Caco-2 (cell line): ENCODE data around the gene CFAP77. TPM values are rescaled to one million over a fixed set of nuclear protein-coding genes. Genes with fewer than 3 reads are reported as not detected.

ENCODE experiments used
- BruUV-seq: library from RNA; stranded (reverse); fragments of 400-500 nt; replicated peaks from 2 replicates; lab custom pipeline; 2021; lab: Mats Ljungman, UMichigan
- CTCF ChIA-PET: fragments of 300-600 bp; sonication (Branson Sonifier 250); formaldehyde crosslinking; loops from one replicate; lab custom pipeline; 2022; ENCODE audit warnings: antibody characterized with exemption; lab: Charles Lee
- POLR2A ChIA-PET: fragments of 300-600 bp; sonication (Branson Sonifier 250); formaldehyde crosslinking; loops from one replicate; lab custom pipeline; 2022; ENCODE audit warnings: antibody characterized with exemption; lab: Charles Lee
- DNase-seq, 2 experiments: peaks; one replicate each; pipeline versions ENCODE4 v3.0.0 to v3.0.0-alpha.2; 2020 to 2022
- H3K27me3 ChIP-seq: replicated peaks from 2 replicates; pipeline ENCODE4 v1.6.0; 2011; ENCODE audit warnings: low read length; ENCODE audit not compliant: control insufficient read depth, insufficient read depth
- H3K36me3 ChIP-seq: 2 replicates; pipeline ENCODE4 v1.5.1; 2011; ENCODE audit warnings: low read length; ENCODE audit not compliant: control insufficient read depth, insufficient read depth
- H3K4me1 ChIP-seq: fragments of 250-450 bp; sonication (Bioruptor Pico); 2 replicates; pipeline ENCODE4 v1.5.1; 2020; ENCODE audit warnings: mild to moderate bottlenecking
- H3K4me3 ChIP-seq: 2 replicates; pipeline ENCODE4 v1.5.1; 2011; ENCODE audit warnings: low read depth, mild to moderate bottlenecking, control low read depth, low read length
- H3K9me3 ChIP-seq: fragments of 250-450 bp; sonication (Bioruptor Pico); 2 replicates; pipeline ENCODE4 v1.5.1; 2020; ENCODE audit warnings: mild to moderate bottlenecking, moderate library complexity
- H3K27ac Mint-ChIP-seq: one replicate; pipeline ENCODE4 v1.8.0; 2022; ENCODE audit warnings: mixed read lengths; ENCODE audit not compliant: unreplicated experiment
- H3K27me3 Mint-ChIP-seq: one replicate; pipeline ENCODE4 v1.8.0; 2022; ENCODE audit warnings: mixed read lengths; ENCODE audit not compliant: insufficient read depth, unreplicated experiment
- H3K36me3 Mint-ChIP-seq: one replicate; pipeline ENCODE4 v1.8.0; 2022; ENCODE audit warnings: mild to moderate bottlenecking, mixed read lengths; ENCODE audit not compliant: insufficient read depth, unreplicated experiment
- H3K4me1 Mint-ChIP-seq: one replicate; pipeline ENCODE4 v1.8.0; 2022; ENCODE audit warnings: low read depth, mixed read lengths; ENCODE audit not compliant: unreplicated experiment
- H3K4me3 Mint-ChIP-seq: one replicate; pipeline ENCODE4 v1.8.0; 2022; ENCODE audit warnings: mild to moderate bottlenecking, moderate library complexity, mixed read lengths; ENCODE audit not compliant: unreplicated experiment
- H3K9me3 Mint-ChIP-seq: one replicate; pipeline ENCODE4 v1.8.0; 2022; ENCODE audit warnings: mixed read lengths; ENCODE audit not compliant: unreplicated experiment
- intact Hi-C: fragments of 100-400 bp; cut with micrococcal nuclease; formaldehyde crosslinking; loops from one replicate; pipeline ENCODE4 v1.10.0; 2022; ENCODE audit not compliant: unreplicated experiment
- total RNA-seq: library from RNA; stranded (reverse); gene quantifications from 2 replicates; pipeline ENCODE4 v1.2.3, GENCODE V29; 2022
- TF ChIP-seq, protein P1 (sequence below), 2 experiments: fragments of 200-600 bp in 1 of 2; IDR thresholded peaks; 1 replicate in 1 of 2; 2 replicates in 1 of 2; pipeline versions ENCODE4 v1.5.1 to v1.8.0; 2011 to 2022; ENCODE audit warnings: antibody characterized with exemption in 1 of 2, control low read depth in 1 of 2, inconsistent platforms in 1 of 2, low read depth in 1 of 2, low read length in 1 of 2, mild to moderate bottlenecking in 1 of 2, moderate library complexity in 1 of 2; ENCODE audit not compliant: insufficient read depth in 1 of 2, severe bottlenecking in 1 of 2, unreplicated experiment in 1 of 2

The CFAP77 gene
- total RNA-seq, 1 experiment from 2014 or later, result not detected

DNA sequence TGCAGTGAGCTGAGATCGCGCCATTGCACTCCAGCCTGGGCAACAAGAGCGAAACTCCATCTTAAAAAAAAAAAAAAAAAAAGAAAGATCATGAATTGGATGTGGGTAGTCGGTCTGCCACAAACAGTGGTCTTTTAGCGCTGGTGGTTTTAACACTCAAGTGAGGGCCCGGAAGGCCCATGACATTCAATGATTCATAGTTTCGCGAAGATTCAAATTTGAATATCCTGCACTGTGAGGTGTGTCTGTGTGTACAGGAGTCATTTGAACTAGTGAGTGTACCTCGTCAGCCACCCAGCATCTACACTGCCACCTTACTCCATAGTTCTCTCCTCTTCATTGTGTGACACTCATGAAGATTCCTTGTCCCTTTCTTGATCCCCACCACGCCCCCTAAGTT lies 41.3 kb downstream of the CFAP77 start:
- TF ChIP-seq, protein P1, sequence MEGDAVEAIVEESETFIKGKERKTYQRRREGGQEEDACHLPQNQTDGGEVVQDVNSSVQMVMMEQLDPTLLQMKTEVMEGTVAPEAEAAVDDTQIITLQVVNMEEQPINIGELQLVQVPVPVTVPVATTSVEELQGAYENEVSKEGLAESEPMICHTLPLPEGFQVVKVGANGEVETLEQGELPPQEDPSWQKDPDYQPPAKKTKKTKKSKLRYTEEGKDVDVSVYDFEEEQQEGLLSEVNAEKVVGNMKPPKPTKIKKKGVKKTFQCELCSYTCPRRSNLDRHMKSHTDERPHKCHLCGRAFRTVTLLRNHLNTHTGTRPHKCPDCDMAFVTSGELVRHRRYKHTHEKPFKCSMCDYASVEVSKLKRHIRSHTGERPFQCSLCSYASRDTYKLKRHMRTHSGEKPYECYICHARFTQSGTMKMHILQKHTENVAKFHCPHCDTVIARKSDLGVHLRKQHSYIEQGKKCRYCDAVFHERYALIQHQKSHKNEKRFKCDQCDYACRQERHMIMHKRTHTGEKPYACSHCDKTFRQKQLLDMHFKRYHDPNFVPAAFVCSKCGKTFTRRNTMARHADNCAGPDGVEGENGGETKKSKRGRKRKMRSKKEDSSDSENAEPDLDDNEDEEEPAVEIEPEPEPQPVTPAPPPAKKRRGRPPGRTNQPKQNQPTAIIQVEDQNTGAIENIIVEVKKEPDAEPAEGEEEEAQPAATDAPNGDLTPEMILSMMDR (IDR thresholded peaks at IDR 0.05; ENCODE audit: insufficient read depth in 1 of 2, low read depth in 1 of 2, low read length in 1 of 2, severe bottlenecking in 1 of 2, unreplicated experiment in 1 of 2), result no peak
- no peaks in the 10 kb centered on the region for H3K4me1 ChIP-seq
- no peaks in the 10 kb centered on the region for H3K36me3 ChIP-seq
- no peak overlapping the region for H3K4me3 ChIP-seq
- Mint-ChIP-seq H3K4me3 (no peak overlapping the region), H3K9me3 (no peaks in the 10 kb centered on the region), H3K36me3 (no peaks in the 10 kb centered on the region), H3K27me3 (peaks cover 11% of the 10 kb centered on the region), H3K4me1 (no peaks in the 10 kb centered on the region), H3K27ac (no peak overlapping the region)
- H3K27me3 ChIP-seq, result no peaks in the 10 kb centered on the region
- ChIA-PET POLR2A (no interaction called here), CTCF (no interaction called here)
- H3K9me3 ChIP-seq, result no peaks in the 10 kb centered on the region
- no TSS peak for BruUV-seq
- DNase-seq, result no peak
- intact Hi-C loops, result no loop called here

DNA sequence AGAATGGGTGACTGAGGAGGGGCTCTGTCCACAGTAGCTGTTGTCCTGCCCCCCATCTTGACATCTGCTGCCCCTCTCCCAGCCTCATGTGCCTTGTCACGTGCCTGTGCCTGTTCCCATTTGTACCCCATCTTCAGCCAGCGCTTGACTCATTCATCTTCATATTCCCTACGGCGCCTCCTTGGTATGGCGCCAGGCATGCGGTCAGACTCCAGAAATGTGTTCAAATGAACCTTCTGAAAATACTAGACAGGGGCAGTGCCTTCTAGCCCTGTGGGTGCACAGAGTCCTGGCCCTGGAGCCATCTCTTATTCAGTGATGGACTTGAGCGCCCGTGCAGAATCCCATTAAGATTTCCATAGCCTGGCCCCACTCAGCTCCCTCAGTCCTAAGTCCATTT lies 46.2 kb downstream of the CFAP77 start:
- Mint-ChIP-seq H3K4me1 (no peaks in the 10 kb centered on the region), H3K4me3 (no peak overlapping the region), H3K36me3 (no peaks in the 10 kb centered on the region), H3K9me3 (no peaks in the 10 kb centered on the region), H3K27ac (no peak overlapping the region), H3K27me3 (peaks cover 5% of the 10 kb centered on the region)
- DNase-seq, result no peak
- TF ChIP-seq, protein P1 (IDR thresholded peaks at IDR 0.05; ENCODE audit: insufficient read depth in 1 of 2, low read depth in 1 of 2, low read length in 1 of 2, severe bottlenecking in 1 of 2, unreplicated experiment in 1 of 2), result no peak
- H3K4me3 ChIP-seq, result no peak overlapping the region
- no TSS peak for BruUV-seq
- intact Hi-C loops, result no loop called here
- H3K36me3 ChIP-seq, result no peaks in the 10 kb centered on the region
- no peaks in the 10 kb centered on the region for H3K9me3 ChIP-seq
- POLR2A ChIA-PET, result no interaction called here
- no peaks in the 10 kb centered on the region for H3K27me3 ChIP-seq
- CTCF ChIA-PET, result no interaction called here
- H3K4me1 ChIP-seq, result no peaks in the 10 kb centered on the region

DNA sequence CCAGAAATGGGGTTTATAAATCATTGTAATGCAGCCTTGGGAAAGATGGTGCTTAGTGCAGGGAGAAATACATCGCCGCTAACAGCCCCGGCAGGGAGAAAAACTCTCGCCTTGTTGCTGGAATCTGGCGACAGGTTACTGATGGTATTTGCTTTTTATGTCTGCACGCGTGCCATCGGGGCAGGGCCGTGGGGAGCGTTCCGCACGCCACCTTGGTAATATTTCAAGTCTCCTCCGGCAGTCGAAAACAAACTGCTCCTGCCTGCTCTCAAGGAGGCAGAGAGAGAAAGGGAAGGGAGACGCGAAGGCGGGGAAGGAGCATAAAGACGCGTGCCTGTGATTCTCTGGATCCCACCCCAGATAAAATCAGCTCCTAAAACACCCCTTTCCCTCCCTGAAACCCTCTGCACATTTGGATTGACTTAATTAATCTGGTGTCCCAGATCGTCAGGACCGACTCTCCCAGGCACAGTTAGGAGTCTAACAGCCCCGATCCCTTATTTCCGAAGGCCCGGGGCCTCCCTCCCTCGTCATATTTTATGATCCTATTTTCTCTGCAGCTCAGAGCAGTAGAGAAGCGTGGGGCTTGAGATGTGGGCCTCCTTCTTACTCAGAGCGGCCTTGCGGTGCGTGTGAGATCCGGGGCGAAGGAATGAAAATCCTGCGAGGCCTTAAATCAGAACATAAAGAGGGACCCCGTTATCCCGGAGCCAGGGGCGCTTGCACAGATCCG lies 47.7 kb downstream of the CFAP77 start:
- H3K4me1 ChIP-seq, result no peaks in the 10 kb centered on the region
- no peak overlapping the region for H3K27ac Mint-ChIP-seq
- no peak for DNase-seq
- no peak overlapping the region for H3K4me3 ChIP-seq
- H3K9me3 Mint-ChIP-seq, result no peaks in the 10 kb centered on the region
- H3K27me3 ChIP-seq, result no peaks in the 10 kb centered on the region
- H3K4me3 Mint-ChIP-seq, result no peak overlapping the region
- ChIA-PET CTCF (no interaction called here), POLR2A (no interaction called here)
- no peaks in the 10 kb centered on the region for H3K4me1 Mint-ChIP-seq
- H3K36me3 ChIP-seq, result no peaks in the 10 kb centered on the region
- intact Hi-C loops, result loop anchor here (2.0 kb wide), 1 partner anchor 47 kb away; the partner anchor contains the start of gene CFAP77
- H3K36me3 Mint-ChIP-seq, result no peaks in the 10 kb centered on the region
- H3K9me3 ChIP-seq, result no peaks in the 10 kb centered on the region
- no TSS peak for BruUV-seq
- TF ChIP-seq, protein P1 (IDR thresholded peaks at IDR 0.05; ENCODE audit: insufficient read depth in 1 of 2, low read depth in 1 of 2, low read length in 1 of 2, severe bottlenecking in 1 of 2, unreplicated experiment in 1 of 2), result no peak
- H3K27me3 Mint-ChIP-seq, result peaks cover 3% of the 10 kb centered on the region
